Breast epithelium (tissue), 4 donors: Measurements from ENCODE around the gene DSTYK. TPM values are rescaled to one million over a fixed set of nuclear protein-coding genes. Genes with fewer than 3 reads are reported as not detected.

Source experiments
- DNase-seq, 2 donors: peaks; one replicate each; pipeline ENCODE4 v3.0.0-alpha.2; 2019; ENCODE audit warnings: low spot score in 2 of 2
- H3K27ac ChIP-seq, 2 donors: fragments of 200-600 bp; sonication (generic) in 1 of 2; one replicate each; pipeline ENCODE4 v1.5.1; 2016 to 2019; ENCODE audit warnings: mild to moderate bottlenecking in 1 of 2
- H3K27me3 ChIP-seq, 2 donors: fragments of 200-600 bp; sonication (generic) in 1 of 2; one replicate each; pipeline versions ENCODE4 v1.5.1 to v1.6.0; 2017 to 2019; ENCODE audit warnings: control low read depth in 1 of 2, mild to moderate bottlenecking in 1 of 2
- H3K36me3 ChIP-seq: fragments of 200-600 bp; one replicate; pipeline ENCODE4 v1.5.1; 2019
- H3K4me1 ChIP-seq, 2 donors: fragments of 200-600 bp; sonication (generic); one replicate each; pipeline ENCODE4 v1.5.1; 2016 to 2019; ENCODE audit warnings: control low read depth in 1 of 2
- H3K4me3 ChIP-seq, 3 donors: fragments of 200-600 bp; sonication (generic); 1 replicate in 2 of 3; 2 replicates in 1 of 3; pipeline ENCODE4 v1.5.1; 2016 to 2019; ENCODE audit warnings: mild to moderate bottlenecking in 3 of 3, moderate library complexity in 2 of 3
- H3K9me3 ChIP-seq, 2 donors: fragments of 200-600 bp; sonication (generic) in 1 of 2; one replicate each; pipeline ENCODE4 v1.5.1; 2016 to 2019; ENCODE audit warnings: control low read depth in 1 of 2
- POLR2A ChIP-seq: fragments of 450-650 bp; IDR thresholded peaks from one replicate; pipeline ENCODE4 v1.6.1; 2016; ENCODE audit warnings: antibody characterized with exemption, mild to moderate bottlenecking, moderate library complexity
- POLR2AphosphoS5 ChIP-seq, 3 donors: sonication (generic); formaldehyde crosslinking; IDR thresholded peaks; one replicate each; pipeline ENCODE4 v1.6.1; 2017; ENCODE audit warnings: antibody characterized with exemption in 3 of 3
- intact Hi-C: fragments of 100-400 bp; cut with DNase I; formaldehyde crosslinking; loops from one replicate; pipeline ENCODE4 v1.15.1; 2023; ENCODE audit warnings: low total_unique reads
- total RNA-seq, 3 donors: library from RNA; depleted of rRNA; stranded (reverse); fragments of >200 nt; gene quantifications; one replicate each; pipeline ENCODE4 v1.1.0, GENCODE V29; 2016
- TF ChIP-seq, protein P1 (sequence below), 3 donors: fragments of 450-650 bp; IDR thresholded peaks; one replicate each; pipeline ENCODE4 v1.5.1; 2016 to 2017; ENCODE audit warnings: antibody characterized with exemption in 3 of 3, mild to moderate bottlenecking in 3 of 3, moderate library complexity in 3 of 3

DSTYK gene
- total RNA-seq, 3 donors from 2014 or later: 10.2 to 19.3 (median 12.5) TPM

GRCh38 chr1:205140113-205140512, 71.4 kb downstream of the DSTYK start:
- DNase-seq: no peak
- Histone ChIP-seq H3K27ac (no peak overlapping the region), H3K36me3 (no peaks in the 10 kb centered on the region), H3K27me3 (no peaks in the 10 kb centered on the region), H3K4me1 (no peaks in the 10 kb centered on the region), H3K4me3 (no peak overlapping the region), H3K9me3 (no peaks in the 10 kb centered on the region)
- intact Hi-C loops: no loop called here
- TF ChIP-seq POLR2AphosphoS5 (IDR thresholded peaks at IDR 0.05) (no peak), POLR2A (no peak)
- TF ChIP-seq, protein P1, sequence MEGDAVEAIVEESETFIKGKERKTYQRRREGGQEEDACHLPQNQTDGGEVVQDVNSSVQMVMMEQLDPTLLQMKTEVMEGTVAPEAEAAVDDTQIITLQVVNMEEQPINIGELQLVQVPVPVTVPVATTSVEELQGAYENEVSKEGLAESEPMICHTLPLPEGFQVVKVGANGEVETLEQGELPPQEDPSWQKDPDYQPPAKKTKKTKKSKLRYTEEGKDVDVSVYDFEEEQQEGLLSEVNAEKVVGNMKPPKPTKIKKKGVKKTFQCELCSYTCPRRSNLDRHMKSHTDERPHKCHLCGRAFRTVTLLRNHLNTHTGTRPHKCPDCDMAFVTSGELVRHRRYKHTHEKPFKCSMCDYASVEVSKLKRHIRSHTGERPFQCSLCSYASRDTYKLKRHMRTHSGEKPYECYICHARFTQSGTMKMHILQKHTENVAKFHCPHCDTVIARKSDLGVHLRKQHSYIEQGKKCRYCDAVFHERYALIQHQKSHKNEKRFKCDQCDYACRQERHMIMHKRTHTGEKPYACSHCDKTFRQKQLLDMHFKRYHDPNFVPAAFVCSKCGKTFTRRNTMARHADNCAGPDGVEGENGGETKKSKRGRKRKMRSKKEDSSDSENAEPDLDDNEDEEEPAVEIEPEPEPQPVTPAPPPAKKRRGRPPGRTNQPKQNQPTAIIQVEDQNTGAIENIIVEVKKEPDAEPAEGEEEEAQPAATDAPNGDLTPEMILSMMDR (IDR thresholded peaks at IDR 0.05): no peak

GRCh38 chr1:205137901-205138300, 73.6 kb downstream of the DSTYK start:
- intact Hi-C loops: no loop called here
- H3K36me3 ChIP-seq: no peaks in the 10 kb centered on the region
- H3K4me1 ChIP-seq: no peaks in the 10 kb centered on the region
- DNase-seq: no peak
- no peak overlapping the region for H3K27ac ChIP-seq
- H3K4me3 ChIP-seq: no peak overlapping the region
- H3K9me3 ChIP-seq: no peaks in the 10 kb centered on the region
- TF ChIP-seq, protein P1 (IDR thresholded peaks at IDR 0.05): no peak
- TF ChIP-seq POLR2A: no peak
- no peak for TF ChIP-seq POLR2AphosphoS5 (IDR thresholded peaks at IDR 0.05)
- H3K27me3 ChIP-seq: no peaks in the 10 kb centered on the region

DNA sequence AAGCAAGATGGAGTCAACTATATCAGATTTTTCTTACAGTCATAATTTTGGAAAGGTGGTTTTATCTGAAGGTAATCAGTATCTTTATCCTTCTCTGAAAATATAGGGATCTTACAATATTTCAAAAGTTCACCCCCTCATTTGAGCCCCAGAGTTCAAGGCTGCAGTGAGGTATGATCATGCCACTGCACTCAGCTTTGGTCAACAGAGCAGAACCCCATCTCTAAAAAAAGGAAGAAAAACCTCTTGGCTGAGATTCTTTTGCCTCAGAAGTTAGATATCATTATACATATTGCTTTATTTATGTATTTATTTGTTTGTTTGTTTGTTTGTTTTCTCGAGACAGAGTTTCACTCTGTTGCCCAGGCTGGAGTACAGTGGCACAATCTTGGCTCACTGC, 78.2 kb downstream of the DSTYK start:
- no peak overlapping the region for H3K4me3 ChIP-seq
- TF ChIP-seq POLR2AphosphoS5 (IDR thresholded peaks at IDR 0.05) (no peak), POLR2A (no peak)
- TF ChIP-seq, protein P1 (IDR thresholded peaks at IDR 0.05): no peak
- intact Hi-C loops: no loop called here
- no peaks in the 10 kb centered on the region for H3K4me1 ChIP-seq
- H3K27ac ChIP-seq: no peak overlapping the region
- no peaks in the 10 kb centered on the region for H3K27me3 ChIP-seq
- DNase-seq: no peak
- no peaks in the 10 kb centered on the region for H3K9me3 ChIP-seq
- no peaks in the 10 kb centered on the region for H3K36me3 ChIP-seq

- DNase-seq: no peak
- H3K27ac ChIP-seq: no peak overlapping the region
- no peaks in the 10 kb centered on the region for H3K9me3 ChIP-seq
- H3K4me3 ChIP-seq: no peak overlapping the region
- TF ChIP-seq, protein P1 (IDR thresholded peaks at IDR 0.05): no peak
- TF ChIP-seq POLR2A: no peak
- no peak for TF ChIP-seq POLR2AphosphoS5 (IDR thresholded peaks at IDR 0.05)
- no peaks in the 10 kb centered on the region for H3K4me1 ChIP-seq
- H3K27me3 ChIP-seq: no peaks in the 10 kb centered on the region
- H3K36me3 ChIP-seq: no peaks in the 10 kb centered on the region
- intact Hi-C loops: no loop called here
Measured at GRCh38 chr1:205129447-205130029, 82.0 kb downstream of the DSTYK start.

DNA sequence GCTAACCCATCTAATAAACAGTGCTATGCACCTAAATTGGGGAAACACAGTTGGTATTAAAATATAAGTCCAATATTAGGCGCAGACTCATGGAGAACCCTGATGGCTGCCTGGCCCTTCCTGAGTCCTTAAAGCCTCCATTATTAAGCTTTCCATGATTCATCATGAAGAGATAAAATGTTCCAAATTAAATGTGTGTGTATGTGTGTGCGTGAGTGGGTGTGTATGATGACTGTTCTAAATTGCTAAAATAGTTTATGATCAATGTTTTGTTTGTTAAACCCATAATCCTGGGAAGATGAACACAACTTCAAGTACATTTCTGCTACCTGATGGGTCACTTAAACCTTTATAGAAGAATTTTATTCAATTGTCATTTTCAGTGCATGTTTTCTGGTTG, 83.5 kb downstream of the DSTYK start:
- Histone ChIP-seq H3K4me1 (no peaks in the 10 kb centered on the region), H3K27me3 (no peaks in the 10 kb centered on the region), H3K36me3 (no peaks in the 10 kb centered on the region), H3K9me3 (no peaks in the 10 kb centered on the region), H3K4me3 (no peak overlapping the region), H3K27ac (no peak overlapping the region)
- no peak for DNase-seq
- no peak for TF ChIP-seq POLR2AphosphoS5 (IDR thresholded peaks at IDR 0.05)
- TF ChIP-seq, protein P1 (IDR thresholded peaks at IDR 0.05): no peak
- TF ChIP-seq POLR2A: no peak
- intact Hi-C loops: no loop called here
